Esophagus (tissue), 2 donors: ENCODE results near the gene TFRC. TPM values are rescaled to one million over a fixed set of nuclear protein-coding genes. Genes with fewer than 3 reads are reported as not detected.
"Not testable (repeated sequence)": the region's sequence is repeated elsewhere in the genome, so short reads cannot be mapped to it uniquely, and the experiment has no call there.

ENCODE experiments used
- H3K27ac ChIP-seq, 2 donors: one replicate each; pipeline ENCODE4 v1.5.1; 2013; ENCODE audit warnings: low read depth in 2 of 2, mild to moderate bottlenecking in 2 of 2, inconsistent platforms in 1 of 2, low read length in 1 of 2, moderate library complexity in 1 of 2
- H3K27me3 ChIP-seq, 2 donors: one replicate each; pipeline ENCODE4 v1.6.1; 2013; ENCODE audit warnings: low read length in 2 of 2, control low read depth in 1 of 2, mild to moderate bottlenecking in 1 of 2; ENCODE audit not compliant: insufficient read depth in 2 of 2, control insufficient read depth in 1 of 2
- H3K36me3 ChIP-seq, 2 donors: one replicate each; pipeline ENCODE4 v1.6.1; 2013; ENCODE audit warnings: low read length in 1 of 2; ENCODE audit not compliant: control insufficient read depth in 2 of 2, insufficient read depth in 2 of 2
- H3K4me1 ChIP-seq, 2 donors: one replicate each; pipeline ENCODE4 v1.6.1; 2013; ENCODE audit warnings: low read length in 1 of 2; ENCODE audit not compliant: control insufficient read depth in 2 of 2, insufficient read depth in 2 of 2
- H3K4me3 ChIP-seq, 2 donors: one replicate each; pipeline ENCODE4 v1.5.1; 2013; ENCODE audit warnings: low read length in 2 of 2, mild to moderate bottlenecking in 2 of 2, low read depth in 1 of 2, moderate library complexity in 1 of 2
- H3K9me3 ChIP-seq, 2 donors: one replicate each; pipeline ENCODE4 v1.6.1; 2013; ENCODE audit warnings: mild to moderate bottlenecking in 2 of 2, low read depth in 1 of 2, low read length in 1 of 2, moderate library complexity in 1 of 2; ENCODE audit not compliant: control insufficient read depth in 2 of 2, insufficient read depth in 1 of 2
- WGBS, 2 donors: extraction: QIAGEN DNeasy Blood & Tissue Kit; methylation state at CpG; one replicate each; pipeline ENCODE4 v1.1.7; 2013; 5-methylcytosine and 5-hydroxymethylcytosine counted together
- polyA plus RNA-seq, 2 donors: library from polyadenylated mRNA; stranded (reverse); fragments of 200-250 nt; gene quantifications; one replicate each; pipeline ENCODE4 v1.2.3, GENCODE V29; 2013
- donor health status: healthy with polysubstance abuse.
- donor health status: Bipolar disorder and iron deficiency.

TFRC gene
- polyA plus RNA-seq, 2 donors: 20.8 to 32.5 TPM

- WGBS, 2 donors: 90 to 94% methylated on average over 1 of the region's 1 CpG
- Histone ChIP-seq H3K4me1 (no peaks in the 10 kb centered on the region), H3K9me3 (no peaks in the 10 kb centered on the region), H3K4me3 (no peak overlapping the region), H3K27ac (no peak overlapping the region), H3K27me3 (no peaks in the 10 kb centered on the region), H3K36me3 (peaks cover 23 to 25% of the 10 kb centered on the region in 2 donors)
Measured at GRCh38 chr3:196063971-196064370, 17.9 kb downstream of the TFRC start.

- no peaks in the 10 kb centered on the region for H3K4me1 ChIP-seq
- no peak overlapping the region for H3K27ac ChIP-seq
- no peaks in the 10 kb centered on the region for H3K9me3 ChIP-seq
- no peak overlapping the region for H3K4me3 ChIP-seq
- no peaks in the 10 kb centered on the region for H3K27me3 ChIP-seq
- WGBS, 2 donors: 85 to 86% methylated on average over 6 of the region's 6 CpGs
- peaks cover 23% of the 10 kb centered on the region in 2 donors for H3K36me3 ChIP-seq
Measured at GRCh38 chr3:196063456-196063855, 18.4 kb downstream of the TFRC start.

GRCh38 chr3:196063049-196063448, 18.8 kb downstream of the TFRC start:
- H3K36me3 ChIP-seq: peaks cover 20 to 24% of the 10 kb centered on the region in 2 donors
- H3K9me3 ChIP-seq: no peaks in the 10 kb centered on the region
- H3K4me3 ChIP-seq: no peak overlapping the region
- no peak overlapping the region for H3K27ac ChIP-seq
- no peaks in the 10 kb centered on the region for H3K4me1 ChIP-seq
- H3K27me3 ChIP-seq: no peaks in the 10 kb centered on the region

- 93 to 95% methylated on average over 1 of the region's 1 CpG for WGBS, 2 donors
- H3K36me3 ChIP-seq: peaks cover 19 to 27% of the 10 kb centered on the region in 2 donors
Measured at GRCh38 chr3:196060834-196061233, 21.1 kb downstream of the TFRC start.

GRCh38 chr3:196057760-196058331, 24.0 kb downstream of the TFRC start:
- H3K27me3 ChIP-seq: no peaks in the 10 kb centered on the region
- peaks cover 28 to 32% of the 10 kb centered on the region in 2 donors for H3K36me3 ChIP-seq
- H3K27ac ChIP-seq: no peak overlapping the region
- no peaks in the 10 kb centered on the region for H3K4me1 ChIP-seq
- WGBS, 2 donors: 75 to 77% methylated on average over 3 of the region's 3 CpGs
- no peaks in the 10 kb centered on the region for H3K9me3 ChIP-seq
- H3K4me3 ChIP-seq: no peak overlapping the region

More at GRCh38 chr3:196060834-196061233, 21.1 kb downstream of the TFRC start:
- Histone ChIP-seq H3K27me3 (no peaks in the 10 kb centered on the region), H3K4me3 (no peak overlapping the region), H3K9me3 (no peaks in the 10 kb centered on the region), H3K27ac (no peak overlapping the region), H3K4me1 (no peaks in the 10 kb centered on the region)

- 91 to 97% methylated on average over 6 of the region's 6 CpGs for WGBS, 2 donors
- H3K9me3 ChIP-seq, H3K27me3 ChIP-seq, H3K27ac ChIP-seq, H3K4me1 ChIP-seq, H3K4me3 ChIP-seq: not testable (repeated sequence)
- peaks cover 26 to 32% of the 10 kb centered on the region in 2 donors for H3K36me3 ChIP-seq
Measured at GRCh38 chr3:196056371-196056770, 25.5 kb downstream of the TFRC start.

- Histone ChIP-seq H3K36me3 (peaks cover 26 to 32% of the 10 kb centered on the region in 2 donors), H3K4me1 (no peaks in the 10 kb centered on the region), H3K27me3 (no peaks in the 10 kb centered on the region), H3K27ac (no peak overlapping the region), H3K4me3 (no peak overlapping the region), H3K9me3 (no peaks in the 10 kb centered on the region)
- 83 to 87% methylated on average over 10 of the region's 10 CpGs for WGBS, 2 donors
Measured at GRCh38 chr3:196055683-196056270, 26.1 kb downstream of the TFRC start.

- H3K36me3 ChIP-seq: peaks cover 26 to 32% of the 10 kb centered on the region in 2 donors
- WGBS, 2 donors: 86 to 90% methylated on average over 8 of the region's 8 CpGs
- no peaks in the 10 kb centered on the region for H3K27me3 ChIP-seq
- no peak overlapping the region for H3K4me3 ChIP-seq
- no peaks in the 10 kb centered on the region for H3K4me1 ChIP-seq
- H3K9me3 ChIP-seq: no peaks in the 10 kb centered on the region
- H3K27ac ChIP-seq: no peak overlapping the region
Measured at GRCh38 chr3:196055240-196055639, 26.6 kb downstream of the TFRC start.

- H3K4me1 ChIP-seq: no peaks in the 10 kb centered on the region
- 92 to 93% methylated on average over 10 of the region's 10 CpGs for WGBS, 2 donors
- H3K4me3 ChIP-seq: no peak overlapping the region
- H3K27ac ChIP-seq: no peak overlapping the region
- H3K36me3 ChIP-seq: peaks cover 25 to 32% of the 10 kb centered on the region in 2 donors
- no peaks in the 10 kb centered on the region for H3K9me3 ChIP-seq
- no peaks in the 10 kb centered on the region for H3K27me3 ChIP-seq
Measured at GRCh38 chr3:196054661-196055060, 27.2 kb downstream of the TFRC start.

- 93 to 95% methylated on average over 7 of the region's 7 CpGs for WGBS, 2 donors
- H3K27me3 ChIP-seq: no peaks in the 10 kb centered on the region
- H3K4me1 ChIP-seq: no peaks in the 10 kb centered on the region
- H3K27ac ChIP-seq: no peak overlapping the region
- H3K4me3 ChIP-seq: no peak overlapping the region
- no peaks in the 10 kb centered on the region for H3K9me3 ChIP-seq
- H3K36me3 ChIP-seq: peaks cover 20 to 36% of the 10 kb centered on the region in 2 donors
Measured at GRCh38 chr3:196053487-196053886, 28.4 kb downstream of the TFRC start.
